SK-N-MC (cell line): Measurements from ENCODE around the gene MAPK8IP3.

Experiments
- DNase-seq: peaks from one replicate; pipeline ENCODE4 v3.0.0-alpha.2; 2011; ENCODE audit warnings: low read depth, low spot score
- H3K27ac ChIP-seq: fragments of 200-600 bp; sonication (generic); 2 replicates; pipeline ENCODE4 v1.5.1; 2016; ENCODE audit warnings: mixed run types
- H3K36me3 ChIP-seq: fragments of 200-600 bp; sonication (generic); 2 replicates; pipeline ENCODE4 v1.6.1; 2017; ENCODE audit warnings: antibody characterized with exemption, low read length, mixed read lengths; ENCODE audit not compliant: insufficient read depth
- H3K4me3 ChIP-seq: fragments of 200-600 bp; sonication (generic); 2 replicates; pipeline ENCODE4 v1.5.1; 2016
- H3K9ac ChIP-seq: fragments of 200-600 bp; sonication (generic); 2 replicates; pipeline ENCODE4 v1.8.0; 2017; ENCODE audit warnings: mixed run types, mixed read lengths; ENCODE audit not compliant: insufficient read length
- H3K9me3 ChIP-seq: fragments of 200-600 bp; sonication (generic); 2 replicates; pipeline ENCODE4 v1.6.1; 2017; ENCODE audit warnings: low read depth, mild to moderate bottlenecking, antibody characterized with exemption, low read length, moderate library complexity, mixed read lengths
- EZH2 ChIP-seq: fragments of 200-600 bp; sonication (generic); IDR thresholded peaks from one replicate; pipeline ENCODE4 v1.6.1; 2017; ENCODE audit warnings: antibody characterized with exemption
- FOXP2 ChIP-seq: optimal IDR thresholded peaks from 2 replicates; pipeline ENCODE3; 2011; ENCODE audit warnings: mild to moderate bottlenecking, moderate library complexity; ENCODE audit not compliant: insufficient read depth; ENCODE audit errors: extremely low read length, control extremely low read depth
- POLR2AphosphoS5 ChIP-seq: IDR thresholded peaks from 2 replicates; pipeline ENCODE4 v1.6.1; 2012; ENCODE audit warnings: mild to moderate bottlenecking, low read depth, low read length, borderline replicate concordance

The MAPK8IP3 gene

GRCh38 chr16:1705688-1706385 lies at the start of gene MAPK8IP3:
Gene MAPK8IP3 (plus strand): TSS chr16:1706195. CDS start chr16:1706340, 145 bp downstream.
- no peak for TF ChIP-seq FOXP2
- TF ChIP-seq POLR2AphosphoS5, result peak; percentile 96
- TF ChIP-seq EZH2, result no peak
- Histone ChIP-seq H3K4me3 (peak within 1 kb of the TSS; percentile 89), H3K9me3 (no peaks in the 10 kb centered on the region), H3K27ac (peak within 1 kb of the TSS; percentile 94), H3K9ac (peak within 1 kb of the TSS; percentile 91), H3K36me3 (peaks cover 13% of the 10 kb centered on the region; the same call in 1 of the 2 replicates)
- DNase-seq, result peak; percentile 37

- Histone ChIP-seq H3K9ac (no peak overlapping the region), H3K9me3 (no peaks in the 10 kb centered on the region), H3K36me3 (peaks cover 39% of the 10 kb centered on the region; the same call in 1 of the 2 replicates), H3K27ac (no peak overlapping the region), H3K4me3 (no peak overlapping the region)
- TF ChIP-seq POLR2AphosphoS5 (no peak), EZH2 (no peak)
- DNase-seq, result no peak
These were observed 49.0 kb upstream of the MAPK8IP3 start for GRCh38 chr16:1656808-1657617.

- no peak for TF ChIP-seq POLR2AphosphoS5
These were observed 48.2 kb upstream of the MAPK8IP3 start for GRCh38 chr16:1657841-1658240.

GRCh38 chr16:1659031-1659430 lies 47.0 kb upstream of the MAPK8IP3 start:
- no peak overlapping the region for H3K9ac ChIP-seq
- no peak for TF ChIP-seq POLR2AphosphoS5
- TF ChIP-seq EZH2, result no peak
- TF ChIP-seq FOXP2, result no peak
- DNase-seq, result no peak
- H3K4me3 ChIP-seq, result no peak overlapping the region
- H3K9me3 ChIP-seq, result no peaks in the 10 kb centered on the region
- no peak overlapping the region for H3K27ac ChIP-seq
- H3K36me3 ChIP-seq, result peaks cover 47% of the 10 kb centered on the region; the same call in 1 of the 2 replicates

More at GRCh38 chr16:1657841-1658240, 48.2 kb upstream of the MAPK8IP3 start:
- H3K27ac ChIP-seq, result no peak overlapping the region
- H3K9me3 ChIP-seq, result no peaks in the 10 kb centered on the region
- H3K36me3 ChIP-seq, result peaks cover 39% of the 10 kb centered on the region; the same call in 1 of the 2 replicates
- no peak overlapping the region for H3K9ac ChIP-seq
- no peak overlapping the region for H3K4me3 ChIP-seq
- no peak for DNase-seq

- Histone ChIP-seq H3K9ac (no peak overlapping the region), H3K9me3 (no peaks in the 10 kb centered on the region), H3K36me3 (peaks cover 51% of the 10 kb centered on the region; the same call in 1 of the 2 replicates), H3K27ac (no peak overlapping the region), H3K4me3 (no peak overlapping the region)
- no peak for DNase-seq
- TF ChIP-seq EZH2 (no peak), FOXP2 (no peak), POLR2AphosphoS5 (no peak)
These were observed 44.2 kb upstream of the MAPK8IP3 start for GRCh38 chr16:1661826-1662225.

GRCh38 chr16:1662543-1662942 lies 43.5 kb upstream of the MAPK8IP3 start:
- peaks cover 58% of the 10 kb centered on the region; the same call in 1 of the 2 replicates for H3K36me3 ChIP-seq
- no peak overlapping the region for H3K9ac ChIP-seq
- no peak overlapping the region for H3K27ac ChIP-seq
- H3K9me3 ChIP-seq, result no peaks in the 10 kb centered on the region
- TF ChIP-seq FOXP2 (no peak), EZH2 (no peak), POLR2AphosphoS5 (no peak)
- DNase-seq, result no peak
- H3K4me3 ChIP-seq, result no peak overlapping the region

- no peak for TF ChIP-seq EZH2
- no peak for TF ChIP-seq FOXP2
- H3K27ac ChIP-seq, result no peak overlapping the region
- H3K4me3 ChIP-seq, result no peak overlapping the region
- no peaks in the 10 kb centered on the region for H3K9me3 ChIP-seq
- H3K9ac ChIP-seq, result no peak overlapping the region
- DNase-seq, result no peak
- H3K36me3 ChIP-seq, result peaks cover 78% of the 10 kb centered on the region; the same call in 1 of the 2 replicates
These were observed 40.2 kb upstream of the MAPK8IP3 start for GRCh38 chr16:1665829-1666228.

GRCh38 chr16:1666316-1666715 lies 39.7 kb upstream of the MAPK8IP3 start:
- TF ChIP-seq EZH2, result no peak
- no peak for TF ChIP-seq POLR2AphosphoS5
- TF ChIP-seq FOXP2, result no peak
- Histone ChIP-seq H3K4me3 (no peak overlapping the region), H3K9me3 (no peaks in the 10 kb centered on the region), H3K27ac (no peak overlapping the region), H3K36me3 (peaks cover 83% of the 10 kb centered on the region; the same call in 1 of the 2 replicates), H3K9ac (no peak overlapping the region)
- DNase-seq, result no peak

- no peak overlapping the region for H3K27ac ChIP-seq
- no peak for DNase-seq
- no peaks in the 10 kb centered on the region for H3K9me3 ChIP-seq
- peaks cover 84% of the 10 kb centered on the region; the same call in 1 of the 2 replicates for H3K36me3 ChIP-seq
- H3K4me3 ChIP-seq, result no peak overlapping the region
- TF ChIP-seq FOXP2 (no peak), EZH2 (no peak), POLR2AphosphoS5 (no peak)
- no peak overlapping the region for H3K9ac ChIP-seq
These were observed 38.7 kb upstream of the MAPK8IP3 start for GRCh38 chr16:1667271-1667670.
